NCI-H524 treated with DMSO at 0.1 percent for 48 hours (cell line): ENCODE measurements around the gene SAPCD2.

Experiments used
- DNase-seq: peaks from one replicate; lab custom pipeline; 2025; lab: John Stamatoyannopoulos, UW

Gene SAPCD2

DNA sequence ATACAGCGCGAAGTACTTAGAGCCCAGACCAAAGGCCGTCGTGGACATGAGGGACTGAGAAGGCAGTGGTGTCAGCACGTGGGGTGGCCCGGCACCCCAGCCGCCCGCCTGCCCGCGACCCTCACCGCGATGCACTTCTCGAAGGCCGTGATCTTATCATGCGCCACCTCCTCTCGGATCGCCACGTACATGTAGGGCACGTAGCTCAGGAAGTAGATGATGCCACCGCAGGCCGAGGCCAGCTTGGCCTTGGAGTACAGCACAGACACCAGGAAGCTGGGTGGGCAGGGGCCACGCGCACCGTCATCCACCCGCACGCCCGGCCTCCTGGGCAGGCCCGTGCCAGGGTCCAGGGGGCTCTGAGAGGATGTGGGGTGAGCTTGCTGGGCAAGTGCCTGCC, 53.3 kb downstream of the SAPCD2 start:
- DNase-seq: no peak

DNA sequence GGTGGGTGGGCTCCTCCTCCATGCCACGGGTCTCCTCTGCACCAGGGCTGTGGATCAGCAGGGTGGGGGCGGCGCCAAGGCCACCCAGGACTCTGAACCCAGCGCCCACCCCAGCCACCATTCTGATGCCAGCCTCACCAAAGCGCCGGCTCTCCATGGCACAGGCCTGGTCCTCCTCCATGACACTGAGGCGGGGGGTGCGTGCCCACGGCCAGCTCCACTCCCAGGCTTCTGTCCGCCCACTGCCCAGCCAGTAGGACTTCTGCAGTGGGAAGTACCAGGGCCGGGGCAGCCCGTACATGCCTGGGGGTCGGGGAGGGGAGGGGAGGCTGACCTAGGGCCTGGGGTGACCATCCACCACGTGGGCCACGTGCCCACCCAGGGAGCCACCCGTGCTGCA, 53.9 kb downstream of the SAPCD2 start:
- DNase-seq: no peak

DNA sequence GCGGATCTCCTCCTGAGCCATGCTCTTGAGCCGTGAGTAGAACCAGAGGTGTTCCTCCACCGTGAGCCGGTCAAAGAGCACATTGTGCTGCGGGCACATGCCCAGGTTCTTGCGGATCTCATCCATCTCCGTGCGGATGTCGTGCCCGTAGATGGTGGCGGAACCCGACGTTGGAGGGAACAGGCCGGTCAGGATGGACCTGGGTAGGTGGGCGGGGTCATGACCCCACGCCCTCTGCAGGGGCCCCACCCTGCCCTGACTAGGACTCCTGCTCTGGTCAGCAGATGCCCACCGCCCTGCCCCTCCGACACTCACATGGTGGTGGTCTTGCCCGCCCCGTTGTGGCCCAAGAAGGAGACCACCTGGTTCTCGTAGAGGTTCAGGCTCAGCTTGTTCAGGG, 54.4 kb downstream of the SAPCD2 start:
- DNase-seq: no peak

DNA sequence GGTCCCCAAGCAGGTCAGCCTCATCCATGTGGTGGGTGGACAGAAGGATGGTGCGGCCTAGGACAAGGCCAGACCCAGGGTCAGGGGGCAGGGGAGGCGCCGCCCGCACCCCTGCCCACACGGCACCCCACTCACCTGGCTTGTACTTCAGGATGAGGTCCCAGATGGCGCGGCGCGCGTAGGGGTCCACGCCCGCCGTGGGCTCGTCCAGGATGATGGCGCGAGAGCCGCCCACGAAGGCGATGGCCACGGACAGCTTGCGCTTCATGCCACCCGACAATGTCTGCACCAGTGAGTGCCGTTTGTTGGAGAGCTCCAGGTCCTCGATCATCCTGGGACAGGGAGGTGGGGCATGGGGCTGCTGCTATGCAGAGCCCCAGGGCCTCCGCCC, 54.8 kb downstream of the SAPCD2 start:
- DNase-seq: no peak

DNA sequence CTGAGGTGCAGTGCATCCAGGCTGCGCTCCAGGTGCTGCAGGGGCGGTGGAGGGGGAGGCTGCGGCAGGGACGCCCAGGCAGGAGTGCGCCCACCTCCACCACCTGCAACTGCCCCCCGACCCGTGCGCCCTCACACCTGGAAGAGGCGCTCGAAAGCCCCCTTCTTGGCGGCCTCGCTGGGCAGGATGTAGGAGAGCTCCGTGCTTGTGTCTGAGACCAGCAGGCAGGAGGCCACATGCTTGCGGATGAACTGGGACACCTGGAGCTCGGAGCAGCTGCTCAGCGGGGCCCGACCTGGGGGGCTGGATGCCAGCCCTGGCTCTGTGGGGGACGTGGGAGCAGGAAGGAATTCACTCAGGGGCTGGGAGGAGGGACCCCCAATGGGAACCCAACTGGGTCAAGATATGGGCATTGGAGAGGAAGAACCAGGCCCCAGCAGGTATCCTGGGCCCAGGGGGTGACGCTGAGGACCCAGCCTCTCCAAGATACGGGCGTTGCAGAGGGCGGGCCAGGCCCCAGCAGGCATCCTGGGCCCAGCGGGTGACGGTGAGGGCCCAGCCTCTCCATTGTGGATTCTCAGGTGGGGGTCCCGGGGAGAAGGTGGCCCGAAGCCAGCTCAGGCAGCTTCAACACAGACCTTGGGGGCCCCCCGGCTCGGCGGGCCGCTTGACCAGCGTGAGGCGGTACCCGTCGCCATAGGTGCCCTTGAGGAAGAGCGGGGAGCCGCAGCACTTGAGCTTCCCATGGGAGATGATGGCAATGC, 55.4 kb downstream of the SAPCD2 start:
- DNase-seq: no peak

DNA sequence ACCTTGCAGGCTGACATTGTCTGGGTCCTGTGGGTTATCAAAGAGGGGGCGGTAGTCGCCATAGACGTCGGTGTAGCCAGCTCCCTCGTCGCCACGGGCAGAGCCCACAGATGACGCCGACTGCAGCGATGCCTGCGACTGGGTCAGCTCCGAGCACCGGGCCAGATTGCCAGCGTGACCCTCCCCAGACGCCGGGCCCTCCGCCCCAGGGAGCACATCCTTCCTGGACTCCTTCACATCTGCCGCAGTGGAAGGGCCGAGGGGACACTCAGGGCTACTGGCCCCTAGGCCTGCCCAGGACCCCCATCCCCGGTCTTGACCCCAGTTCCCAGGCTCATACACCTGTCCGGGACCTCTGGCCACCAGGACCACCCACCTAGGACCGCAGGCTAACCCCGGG, 56.2 kb downstream of the SAPCD2 start:
- no peak for DNase-seq

DNA sequence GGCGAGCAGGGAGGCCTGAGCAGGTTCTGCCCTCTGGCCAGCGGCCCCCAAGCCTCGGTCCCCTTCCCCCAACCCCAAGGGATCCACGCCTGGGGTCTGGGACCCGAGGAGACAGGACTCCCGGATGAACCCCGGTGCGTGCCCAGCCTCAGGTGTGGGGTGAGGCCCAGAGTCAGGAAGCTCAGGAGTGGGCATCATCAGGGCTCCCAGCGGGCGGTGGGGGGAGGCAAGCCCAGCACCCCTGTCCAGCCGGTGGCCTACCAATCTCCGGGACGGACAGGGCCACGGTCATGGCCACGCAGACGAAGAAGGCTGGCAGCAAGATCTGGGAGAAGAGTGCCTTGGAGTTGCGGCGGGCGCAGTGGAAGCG, 56.8 kb downstream of the SAPCD2 start:
- DNase-seq: no peak

DNA sequence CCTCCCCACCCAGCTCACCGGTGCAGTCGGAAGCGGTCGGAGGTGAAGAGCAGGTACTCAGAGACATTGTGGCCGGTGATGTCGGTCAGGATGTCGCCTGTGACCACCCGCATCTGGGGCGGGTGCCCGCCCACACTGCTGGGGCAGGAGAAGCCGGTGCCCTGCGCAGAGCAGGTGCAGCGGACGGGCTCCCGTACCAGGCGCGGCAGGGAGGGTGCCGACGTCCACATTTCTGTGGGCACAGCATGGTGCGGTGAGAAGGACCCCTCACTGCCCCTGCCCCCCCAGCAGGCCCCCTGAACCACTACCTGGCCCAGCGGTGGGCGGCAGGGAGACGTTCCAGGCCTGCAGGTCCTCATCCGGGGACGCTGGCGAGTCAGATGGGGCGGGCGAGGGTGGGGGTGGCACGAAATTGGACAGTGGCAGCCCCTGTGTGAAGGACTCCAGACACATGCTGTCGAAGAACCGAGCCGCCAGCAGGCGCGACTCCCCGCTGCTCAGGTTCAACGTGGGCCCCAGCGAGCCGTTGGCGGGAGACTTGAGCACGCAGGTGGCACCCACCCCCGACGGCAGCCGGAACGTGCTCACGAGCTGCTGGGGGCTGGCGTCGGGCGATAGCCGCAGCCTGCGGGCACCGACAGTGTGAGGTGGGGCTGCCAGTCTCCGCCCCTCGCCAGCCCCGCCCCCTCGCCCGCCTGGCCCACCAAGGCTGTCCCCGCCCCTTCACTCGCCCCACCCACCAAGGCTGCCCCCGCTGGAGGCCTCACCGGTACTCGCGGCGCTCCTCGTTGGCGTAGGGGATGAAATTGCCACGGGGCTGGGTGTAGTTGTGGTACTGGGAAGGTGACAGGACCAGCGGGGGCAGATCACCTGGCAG, 57.4 kb downstream of the SAPCD2 start:
- DNase-seq: no peak
